NK-92 (cell line): ENCODE measurements around the gene RYR2.
"Not testable (repeated sequence)": the region's sequence is repeated elsewhere in the genome, so short reads cannot be mapped to it uniquely, and the experiment has no call there.

Experiments
- DNase-seq: peaks from one replicate; lab custom pipeline; 2025; ENCODE audit not compliant: unreplicated experiment; lab: John Stamatoyannopoulos, UW

RYR2 gene

GRCh38 chr1:237527761-237528160 lies 485.8 kb downstream of the RYR2 start:
- no peak for DNase-seq

GRCh38 chr1:237528545-237528944 lies 486.6 kb downstream of the RYR2 start:
- DNase-seq, result no peak

GRCh38 chr1:237539055-237539454 lies 497.1 kb downstream of the RYR2 start:
- no peak for DNase-seq

GRCh38 chr1:237542525-237543418 lies 500.8 kb downstream of the RYR2 start:
- DNase-seq, result no peak

- no peak for DNase-seq
Measured at GRCh38 chr1:237553078-237553477, 511.1 kb downstream of the RYR2 start.

GRCh38 chr1:237556911-237557310 lies 514.9 kb downstream of the RYR2 start:
- DNase-seq, result no peak

- no peak for DNase-seq
Measured at GRCh38 chr1:237562242-237562823, 520.3 kb downstream of the RYR2 start.

- no peak for DNase-seq
Measured at GRCh38 chr1:237565236-237565635, 523.3 kb downstream of the RYR2 start.

GRCh38 chr1:237566581-237566980 lies 524.6 kb downstream of the RYR2 start:
- no peak for DNase-seq

- DNase-seq, result no peak
Measured at GRCh38 chr1:237568955-237569354, 527.0 kb downstream of the RYR2 start.

GRCh38 chr1:237570530-237570929 lies 528.5 kb downstream of the RYR2 start:
- DNase-seq, result no peak

- DNase-seq, result no peak
Measured at GRCh38 chr1:237574536-237574935, 532.6 kb downstream of the RYR2 start.

- no peak for DNase-seq
Measured at GRCh38 chr1:237578540-237578939, 536.6 kb downstream of the RYR2 start.

GRCh38 chr1:237580726-237581125 lies 538.7 kb downstream of the RYR2 start:
- no peak for DNase-seq

GRCh38 chr1:237583270-237583669 lies 541.3 kb downstream of the RYR2 start:
- no peak for DNase-seq

GRCh38 chr1:237583756-237584155 lies 541.8 kb downstream of the RYR2 start:
- DNase-seq, result no peak

GRCh38 chr1:237590386-237590785 lies 548.4 kb downstream of the RYR2 start:
- no peak for DNase-seq

GRCh38 chr1:237591353-237591752 lies 549.4 kb downstream of the RYR2 start:
- no peak for DNase-seq

GRCh38 chr1:237603036-237603568 lies 561.1 kb downstream of the RYR2 start:
- DNase-seq, result not testable (repeated sequence)

- DNase-seq, result no peak
Measured at GRCh38 chr1:237608433-237608832, 566.4 kb downstream of the RYR2 start.

GRCh38 chr1:237610157-237610556 lies 568.2 kb downstream of the RYR2 start:
- no peak for DNase-seq

GRCh38 chr1:237613984-237614383 lies 572.0 kb downstream of the RYR2 start:
- no peak for DNase-seq
